A549 treated with Mapracorat at 1 μM for 4 hours (cell line): ENCODE results near the gene MAP4. TPM values are rescaled to one million over a fixed set of nuclear protein-coding genes. Genes with fewer than 3 reads are reported as not detected.

Experiments
- total RNA-seq: library from RNA; stranded (reverse); fragments of 200-300 nt; extraction: Qiagen RNA extraction; gene quantifications from 5 replicates; pipeline ENCODE4 v1.2.3, GENCODE V29; 2022

The MAP4 gene
- total RNA-seq = 90.0 to 103 TPM (median 101 TPM) in 5 replicates

GRCh38 chr3:48016301-48016973 lies at the start of gene MAP4:
Gene MAP4, minus strand, starts transcription at chr3:48016416. Its CDS starts 17,556 bp downstream, at chr3:47998860.

GRCh38 chr3:47802734-47803479 lies 213.3 kb downstream of the MAP4 start, which contains the start of gene DHX30:
Gene DHX30, plus strand, starts transcription at chr3:47803138. Its CDS starts 7,546 bp downstream, at chr3:47810684.

Other genes with a start within 250 kb of the MAP4 start
- gene SMARCC1, start 234.5 kb downstream of the MAP4 start, total RNA-seq = 20.8 to 25.8 TPM (median 24.2 TPM) in 5 replicates
- 35.9 to 46.3 TPM (median 43.8 TPM) in 5 replicates for gene DHX30, start 213.3 kb downstream of the MAP4 start, total RNA-seq
- gene CDC25A, start 172.0 kb upstream of the MAP4 start, total RNA-seq = 8.7 to 10.8 TPM (median 9.3 TPM) in 5 replicates
- not detected in 5 replicates for gene CAMP, start 207.1 kb upstream of the MAP4 start, total RNA-seq
- 2.2 to 3.0 TPM (median 2.4 TPM) in 5 replicates for gene ZNF589, start 224.7 kb upstream of the MAP4 start, total RNA-seq